NCI-H82 treated with DMSO at 0.1 percent for 48 hours (cell line): ENCODE measurements around the gene RPL7A.

Experiments used
- DNase-seq: peaks from one replicate; lab custom pipeline; 2025; ENCODE audit not compliant: unreplicated experiment; lab: John Stamatoyannopoulos, UW

The RPL7A gene

GRCh38 chr9:133347515-133347984 lies 468 bp upstream of the RPL7A start:
- DNase-seq: no peak

- no peak for DNase-seq
Measured at GRCh38 chr9:133348718-133349573, 928 bp downstream of the RPL7A start.

- no peak for DNase-seq
Measured at GRCh38 chr9:133349965-133350616, 2.1 kb downstream of the RPL7A start.

- no peak for DNase-seq
Measured at GRCh38 chr9:133351526-133351907, 3.5 kb downstream of the RPL7A start.

GRCh38 chr9:133351908-133352634 lies 4.1 kb downstream of the RPL7A start:
- DNase-seq: no peak

GRCh38 chr9:133352635-133353340 lies 4.8 kb downstream of the RPL7A start:
- DNase-seq: no peak

GRCh38 chr9:133353548-133353947 lies 5.5 kb downstream of the RPL7A start:
- no peak for DNase-seq

- DNase-seq: no peak
Measured at GRCh38 chr9:133354766-133355165, 6.7 kb downstream of the RPL7A start.

GRCh38 chr9:133355881-133356357 lies 7.9 kb downstream of the RPL7A start:
- no peak for DNase-seq

GRCh38 chr9:133356391-133357091 lies 8.5 kb downstream of the RPL7A start, which contains the start of the genes SURF1 and SURF2:
SURF1 (minus strand) TSS chr9:133356487; CDS start chr9:133356453, 34 bp downstream.
SURF2 (plus strand) TSS chr9:133356550; CDS start chr9:133356593, 43 bp downstream.
- peak; percentile 29 for DNase-seq

GRCh38 chr9:133357656-133358055 lies 9.6 kb downstream of the RPL7A start:
- no peak for DNase-seq

GRCh38 chr9:133359399-133360175 lies 11.6 kb downstream of the RPL7A start:
- DNase-seq: no peak

- no peak for DNase-seq
Measured at GRCh38 chr9:133360400-133361393, 12.7 kb downstream of the RPL7A start.

GRCh38 chr9:133361507-133362092 lies 13.6 kb downstream of the RPL7A start:
- DNase-seq: no peak

- no peak for DNase-seq
Measured at GRCh38 chr9:133362359-133363044, 14.5 kb downstream of the RPL7A start.

- DNase-seq: no peak
Measured at GRCh38 chr9:133366435-133366834, 18.4 kb downstream of the RPL7A start.

GRCh38 chr9:133367221-133367620 lies 19.2 kb downstream of the RPL7A start:
- DNase-seq: no peak
